Measurements from ENCODE around the gene ERFL.

- TF ChIP-seq CTCF (IDR thresholded peaks at IDR 0.05): no peak
- TF ChIP-seq EZH2 (IDR thresholded peaks at IDR 0.05; ENCODE audit: borderline replicate concordance, insufficient read depth, low read depth, low read length, poor library complexity, severe bottlenecking): no peak
These were observed 32.3 kb downstream of the ERFL start for GRCh38 chr19:41895745-41896580.
